SK-N-SH (cell line): ENCODE results near the gene CNTNAP2. TPM values are rescaled to one million over a fixed set of nuclear protein-coding genes. Genes with fewer than 3 reads are reported as not detected.
A peak's percentile ranks its signal among the peaks of the same experiment; 100 is the strongest.

Experiments used
- CTCF ChIA-PET: fragments of 300-600, 350-600 bp; formaldehyde crosslinking; extraction: SDS; loops from one replicate; lab custom pipeline; 2021; lab: Yijun Ruan, JAX
- POLR2A ChIA-PET: fragments of 350-600 bp; sonication (Branson Sonifier 250); formaldehyde crosslinking; extraction: SDS; loops from one replicate; lab custom pipeline; 2020; ENCODE audit warnings: antibody characterized with exemption, inconsistent platforms; lab: Yijun Ruan, JAX
- DNase-seq: peaks from one replicate; pipeline ENCODE4 v3.0.0; 2012
- H2AFZ ChIP-seq: fragments of 200-600 bp; sonication (generic); 2 replicates; pipeline ENCODE4 v1.8.1; 2016; ENCODE audit warnings: antibody characterized with exemption, mild to moderate bottlenecking, low read depth
- H3F3A ChIP-seq: fragments of 200-600 bp; sonication (generic); replicated peaks from 2 replicates; pipeline ENCODE3; 2016; ENCODE audit warnings: antibody characterized with exemption, mild to moderate bottlenecking; ENCODE audit not compliant: insufficient read depth
- H3K27ac ChIP-seq, 2 experiments: fragments of 200-500 bp in 1 of 2; fragments of 200-600 bp in 1 of 2; sonication (Bioruptor generic) in 1 of 2; sonication (generic), shearing (Covaris generic) in 1 of 2; 2 replicates each; pipeline versions ENCODE4 v1.5.1 to v1.6.1; 2014 to 2016; ENCODE audit warnings: low read depth in 2 of 2, inconsistent platforms in 1 of 2, low read length in 1 of 2, mild to moderate bottlenecking in 1 of 2, mixed read lengths in 1 of 2
- H3K27me3 ChIP-seq: fragments of 200-600 bp; sonication (generic), shearing (Covaris generic); 2 replicates; pipeline ENCODE4 v1.6.1; 2016; ENCODE audit warnings: mixed run types; ENCODE audit not compliant: insufficient read depth
- H3K36me3 ChIP-seq, 2 experiments: fragments of 200-500 bp in 1 of 2; fragments of 200-600 bp in 1 of 2; sonication (Bioruptor generic) in 1 of 2; sonication (generic) in 1 of 2; replicated peaks in 1 of 2; 2 replicates each; pipeline versions ENCODE3 to v1.5.1; 2014 to 2016; ENCODE audit warnings: low read length in 1 of 2, mild to moderate bottlenecking in 1 of 2; ENCODE audit not compliant: insufficient read depth in 2 of 2, control insufficient read depth in 1 of 2
- H3K4me1 ChIP-seq, 2 experiments: fragments of 200-500 bp in 1 of 2; fragments of 200-600 bp in 1 of 2; sonication (Bioruptor generic) in 1 of 2; sonication (generic), shearing (Covaris generic) in 1 of 2; 2 replicates each; pipeline versions ENCODE4 v1.5.1 to v1.6.1; 2014 to 2016; ENCODE audit warnings: low read depth in 1 of 2, low read length in 1 of 2, mixed run types in 1 of 2; ENCODE audit not compliant: insufficient read depth in 2 of 2, control insufficient read depth in 1 of 2
- H3K4me2 ChIP-seq: fragments of 200-600 bp; sonication (generic), shearing (Covaris generic); 2 replicates; pipeline ENCODE4 v1.6.1; 2017; ENCODE audit warnings: mixed run types
- H3K4me3 ChIP-seq, 2 experiments: fragments of 200-500 bp in 1 of 2; fragments of 200-600 bp in 1 of 2; sonication (Bioruptor generic) in 1 of 2; sonication (generic), shearing (Covaris generic) in 1 of 2; 2 replicates each; pipeline versions ENCODE4 v1.5.1 to v1.8.1; 2014 to 2016; ENCODE audit warnings: low read depth in 2 of 2, inconsistent platforms in 1 of 2, low read length in 1 of 2, mild to moderate bottlenecking in 1 of 2, mixed read lengths in 1 of 2, moderate library complexity in 1 of 2
- H3K79me2 ChIP-seq: fragments of 200-600 bp; sonication (generic); 2 replicates; pipeline ENCODE4 v1.8.1; 2017; ENCODE audit warnings: mild to moderate bottlenecking; ENCODE audit not compliant: insufficient read depth
- H3K9ac ChIP-seq: fragments of 200-600 bp; sonication (generic); 2 replicates; pipeline ENCODE4 v1.6.1; 2017; ENCODE audit warnings: mixed run types
- H3K9me2 ChIP-seq: fragments of 200-600 bp; sonication (generic); 2 replicates; pipeline ENCODE4 v1.6.1; 2017; ENCODE audit warnings: mixed run types
- H3K9me3 ChIP-seq: fragments of 200-600 bp; sonication (generic); 2 replicates; pipeline ENCODE4 v1.6.1; 2017; ENCODE audit warnings: mixed run types, mild to moderate bottlenecking, moderate library complexity
- H4K20me1 ChIP-seq: fragments of 200-600 bp; sonication (generic); 2 replicates; pipeline ENCODE4 v1.6.1; 2017; ENCODE audit warnings: mild to moderate bottlenecking, mixed run types; ENCODE audit not compliant: insufficient read depth
- ELF1 ChIP-seq: IDR thresholded peaks from 2 replicates; pipeline ENCODE4 v1.4.0; 2012
- FOSL2 ChIP-seq: IDR thresholded peaks from 2 replicates; pipeline ENCODE4 v1.4.0; 2012; ENCODE audit warnings: low read depth, mild to moderate bottlenecking, moderate library complexity, borderline replicate concordance
- FOXJ3 ChIP-seq: sonication (generic); formaldehyde crosslinking; IDR thresholded peaks from 2 replicates; pipeline ENCODE4 v1.5.1; 2020; ENCODE audit warnings: mild to moderate bottlenecking, missing genetic modification reagents
- FOXM1 ChIP-seq: IDR thresholded peaks from 2 replicates; pipeline ENCODE4 v1.4.0; 2012; ENCODE audit warnings: low read depth, mild to moderate bottlenecking
- GABPA ChIP-seq: IDR thresholded peaks from 2 replicates; pipeline ENCODE4 v1.4.0; 2012; ENCODE audit warnings: low read depth, mild to moderate bottlenecking
- GATA2 ChIP-seq: sonication (generic); formaldehyde crosslinking; IDR thresholded peaks from 2 replicates; pipeline ENCODE4 v1.5.0; 2020; ENCODE audit warnings: mild to moderate bottlenecking, missing genetic modification reagents
- MEF2A ChIP-seq: IDR thresholded peaks from 2 replicates; pipeline ENCODE4 v1.4.0; 2012; ENCODE audit warnings: low read depth, borderline replicate concordance
- NFIC ChIP-seq: IDR thresholded peaks from 2 replicates; pipeline ENCODE4 v1.4.0; 2012; ENCODE audit warnings: borderline replicate concordance
- NRF1 ChIP-seq: IDR thresholded peaks from 2 replicates; pipeline ENCODE4 v1.6.1; 2012; ENCODE audit warnings: low read depth, mild to moderate bottlenecking, low read length
- POLR2AphosphoS5 ChIP-seq: IDR thresholded peaks from 2 replicates; pipeline ENCODE4 v1.6.1; 2012; ENCODE audit warnings: low read depth, low read length
- RAD21 ChIP-seq: IDR thresholded peaks from 2 replicates; pipeline ENCODE4 v1.6.1; 2012; ENCODE audit warnings: mild to moderate bottlenecking, low read length
- TAF1 ChIP-seq: IDR thresholded peaks from 2 replicates; pipeline ENCODE4 v1.6.1; 2012; ENCODE audit warnings: low read depth, mild to moderate bottlenecking, low read length, moderate library complexity, borderline replicate concordance
- TEAD4 ChIP-seq: IDR thresholded peaks from 2 replicates; pipeline ENCODE4 v1.4.0; 2012; ENCODE audit warnings: mild to moderate bottlenecking, borderline replicate concordance; ENCODE audit not compliant: insufficient read depth
- YY1 ChIP-seq: IDR thresholded peaks from 2 replicates; pipeline ENCODE4 v1.4.0; 2012; ENCODE audit warnings: low read depth, mild to moderate bottlenecking
- WGBS: methylation state at CpG from one replicate; pipeline ENCODE4 v1.1.6; 2017; ENCODE audit warnings: low lambda C conversion rate; 5-methylcytosine and 5-hydroxymethylcytosine counted together
- polyA plus RNA-seq, 3 experiments: library from polyadenylated mRNA; depleted of rRNA; stranded (reverse); fragments of >200 nt; gene quantifications; 2 replicates each; pipeline ENCODE4 v1.2.3, GENCODE V29; 2012
- TF ChIP-seq, protein P1 (sequence below): fragments of 150-350 bp; IDR thresholded peaks from 2 replicates; pipeline ENCODE4 v1.6.1; 2017; ENCODE audit warnings: antibody characterized with exemption, low read length, low read depth, borderline replicate concordance
- TF ChIP-seq, protein P2 (sequence below): IDR thresholded peaks from 2 replicates; pipeline ENCODE4 v1.4.0; 2012; ENCODE audit warnings: low read depth
- TF ChIP-seq, protein P3 (sequence below): IDR thresholded peaks from 2 replicates; pipeline ENCODE4 v1.4.0; 2012; ENCODE audit warnings: low read depth, borderline replicate concordance

Gene CNTNAP2
- polyA plus RNA-seq, 1 of the 3 experiments (the other 2 are of a cell fraction) = 3.4 TPM

DNA sequence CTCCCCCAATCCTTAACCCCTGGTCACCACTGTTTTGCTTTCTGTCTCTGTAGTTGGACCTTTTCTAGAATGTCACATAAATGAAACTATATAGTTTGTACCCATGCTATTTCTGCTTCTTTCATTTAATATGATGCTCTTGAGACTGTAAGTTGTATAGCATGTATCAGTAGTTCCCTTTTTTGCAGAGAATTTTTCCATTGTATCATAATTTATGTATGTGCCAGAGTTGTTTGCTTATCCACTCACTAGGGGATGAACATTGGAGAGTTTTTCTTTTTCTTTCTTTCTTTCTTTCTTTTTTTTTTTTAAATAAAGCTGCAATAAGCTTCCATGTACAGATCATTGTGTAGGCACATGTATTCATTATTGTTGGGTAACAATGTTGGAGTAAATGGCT lies 544.8 kb downstream of the CNTNAP2 start:
- H3K36me3 ChIP-seq = no peaks in the 10 kb centered on the region
- POLR2A ChIA-PET = interaction anchor here (0.8 kb wide), 1 partner anchor 545 kb away, joined by 5 read pairs; the partner anchor contains the start of gene CNTNAP2
- no peak overlapping the region for H3K9ac ChIP-seq
- peak overlapping the region in 1 of 2 experiments; percentile 72; a peak in 2 of 4 replicates for H3K27ac ChIP-seq
- TF ChIP-seq YY1 (no peak), TEAD4 (no peak), ELF1 (no peak), NFIC (no peak), TAF1 (no peak), GABPA (no peak), MEF2A (no peak), FOXJ3 (CRISPR knock-in tag) (no peak), FOSL2 (no peak), NRF1 (no peak)
- TF ChIP-seq, protein P1, sequence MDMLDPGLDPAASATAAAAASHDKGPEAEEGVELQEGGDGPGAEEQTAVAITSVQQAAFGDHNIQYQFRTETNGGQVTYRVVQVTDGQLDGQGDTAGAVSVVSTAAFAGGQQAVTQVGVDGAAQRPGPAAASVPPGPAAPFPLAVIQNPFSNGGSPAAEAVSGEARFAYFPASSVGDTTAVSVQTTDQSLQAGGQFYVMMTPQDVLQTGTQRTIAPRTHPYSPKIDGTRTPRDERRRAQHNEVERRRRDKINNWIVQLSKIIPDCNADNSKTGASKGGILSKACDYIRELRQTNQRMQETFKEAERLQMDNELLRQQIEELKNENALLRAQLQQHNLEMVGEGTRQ = no peak
- TF ChIP-seq, protein P2, sequence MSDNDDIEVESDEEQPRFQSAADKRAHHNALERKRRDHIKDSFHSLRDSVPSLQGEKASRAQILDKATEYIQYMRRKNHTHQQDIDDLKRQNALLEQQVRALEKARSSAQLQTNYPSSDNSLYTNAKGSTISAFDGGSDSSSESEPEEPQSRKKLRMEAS = no peak
- TF ChIP-seq, protein P3, sequence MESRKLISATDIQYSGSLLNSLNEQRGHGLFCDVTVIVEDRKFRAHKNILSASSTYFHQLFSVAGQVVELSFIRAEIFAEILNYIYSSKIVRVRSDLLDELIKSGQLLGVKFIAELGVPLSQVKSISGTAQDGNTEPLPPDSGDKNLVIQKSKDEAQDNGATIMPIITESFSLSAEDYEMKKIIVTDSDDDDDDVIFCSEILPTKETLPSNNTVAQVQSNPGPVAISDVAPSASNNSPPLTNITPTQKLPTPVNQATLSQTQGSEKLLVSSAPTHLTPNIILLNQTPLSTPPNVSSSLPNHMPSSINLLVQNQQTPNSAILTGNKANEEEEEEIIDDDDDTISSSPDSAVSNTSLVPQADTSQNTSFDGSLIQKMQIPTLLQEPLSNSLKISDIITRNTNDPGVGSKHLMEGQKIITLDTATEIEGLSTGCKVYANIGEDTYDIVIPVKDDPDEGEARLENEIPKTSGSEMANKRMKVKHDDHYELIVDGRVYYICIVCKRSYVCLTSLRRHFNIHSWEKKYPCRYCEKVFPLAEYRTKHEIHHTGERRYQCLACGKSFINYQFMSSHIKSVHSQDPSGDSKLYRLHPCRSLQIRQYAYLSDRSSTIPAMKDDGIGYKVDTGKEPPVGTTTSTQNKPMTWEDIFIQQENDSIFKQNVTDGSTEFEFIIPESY = no peak
- no peaks in the 10 kb centered on the region for H4K20me1 ChIP-seq
- H3K9me2 ChIP-seq = no peaks in the 10 kb centered on the region
- H2AFZ ChIP-seq = no peak overlapping the region
- peak; percentile 7 for DNase-seq
- peak overlapping the region; percentile 30 for H3K4me2 ChIP-seq
- no peaks in the 10 kb centered on the region for H3K9me3 ChIP-seq
- H3K27me3 ChIP-seq = no peaks in the 10 kb centered on the region
- peaks cover 0 to 20% of the 10 kb centered on the region in 2 experiments; a peak in 2 of 4 replicates for H3K4me1 ChIP-seq
- H3F3A ChIP-seq = no peaks in the 10 kb centered on the region
- CTCF ChIA-PET = interaction anchor here (1.0 to 2.2 kb wide), 2 partner anchors 15 to 571 kb away, joined by 5 to 7 read pairs; no protein-coding TSS in a partner anchor
- H3K79me2 ChIP-seq = no peaks in the 10 kb centered on the region
- H3K4me3 ChIP-seq = no peak overlapping the region

DNA sequence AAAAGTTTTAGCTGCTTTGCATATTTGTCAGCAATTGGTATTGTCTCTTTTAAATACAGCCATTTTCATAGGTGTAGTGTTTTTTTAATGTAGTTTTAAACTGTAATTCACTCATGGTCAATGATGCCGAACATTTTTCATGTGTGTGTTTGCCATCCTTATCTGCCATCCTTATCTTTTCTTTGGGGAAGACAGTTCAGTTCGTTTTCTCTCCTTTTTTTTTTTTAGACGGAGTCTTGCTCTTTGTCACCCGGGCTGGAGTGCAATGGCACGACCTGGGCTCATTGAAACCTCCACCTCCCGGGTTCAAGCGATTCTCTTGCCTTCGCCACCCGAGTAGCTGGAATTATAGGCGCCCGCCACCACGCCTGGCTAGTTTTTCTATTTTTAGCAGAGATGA lies 545.3 kb downstream of the CNTNAP2 start:
- Histone ChIP-seq H3F3A (no peaks in the 10 kb centered on the region), H3K4me1 (peaks cover 0 to 20% of the 10 kb centered on the region in 2 experiments; a peak in 2 of 4 replicates), H4K20me1 (no peaks in the 10 kb centered on the region), H3K4me2 (no peak overlapping the region), H3K79me2 (no peaks in the 10 kb centered on the region), H3K27ac (no peak overlapping the region; a peak in 1 of 4 replicates), H3K27me3 (no peaks in the 10 kb centered on the region), H3K9me3 (no peaks in the 10 kb centered on the region), H2AFZ (no peak overlapping the region), H3K36me3 (no peaks in the 10 kb centered on the region), H3K9ac (no peak overlapping the region), H3K9me2 (no peaks in the 10 kb centered on the region), H3K4me3 (no peak overlapping the region)
- POLR2A ChIA-PET = no interaction called here
- CTCF ChIA-PET = no interaction called here
- no peak for DNase-seq
- WGBS = 60% methylated on average over 12 of the region's 12 CpGs
- TF ChIP-seq FOXM1 = no peak
- TF ChIP-seq RAD21 = no peak
- no peak for TF ChIP-seq ELF1
- TF ChIP-seq POLR2AphosphoS5 = no peak
- TF ChIP-seq GATA2 (CRISPR knock-in tag) = peak; percentile 42; the same call in 1 of the 2 replicates
